Activated CD8-positive, alpha-beta memory T cell treated with anti-CD3 and anti-CD28 coated beads, Interleukin-2, amount 50 U/mL, for 24 hours (primary cell): ENCODE data around the gene LHPP.

Source experiments
- DNase-seq: peaks from one replicate; pipeline ENCODE4 v3.0.0-alpha.2; 2020; ENCODE audit errors: extremely low read depth

Gene LHPP

DNA sequence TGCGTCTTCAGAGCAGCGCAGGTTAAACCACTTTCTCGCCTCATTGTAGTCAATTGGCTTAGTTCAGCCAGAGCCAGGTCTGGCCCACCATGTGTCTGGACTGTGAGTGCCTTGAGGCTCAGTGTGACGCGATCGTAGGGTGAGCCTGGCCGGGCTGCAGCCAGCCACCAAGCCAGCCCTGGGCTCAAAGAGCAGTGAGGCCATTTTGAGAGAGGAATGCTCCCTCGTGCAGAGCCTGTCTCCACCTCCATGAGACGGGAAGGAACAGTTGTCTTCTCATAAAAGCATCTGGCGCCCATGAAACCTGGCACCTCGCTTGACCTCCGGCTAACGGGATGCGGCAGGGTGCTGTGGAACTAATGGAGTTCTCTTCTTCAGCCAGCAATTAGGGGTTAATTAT is 34.5 kb downstream of the LHPP start:
- DNase-seq: no peak

DNA sequence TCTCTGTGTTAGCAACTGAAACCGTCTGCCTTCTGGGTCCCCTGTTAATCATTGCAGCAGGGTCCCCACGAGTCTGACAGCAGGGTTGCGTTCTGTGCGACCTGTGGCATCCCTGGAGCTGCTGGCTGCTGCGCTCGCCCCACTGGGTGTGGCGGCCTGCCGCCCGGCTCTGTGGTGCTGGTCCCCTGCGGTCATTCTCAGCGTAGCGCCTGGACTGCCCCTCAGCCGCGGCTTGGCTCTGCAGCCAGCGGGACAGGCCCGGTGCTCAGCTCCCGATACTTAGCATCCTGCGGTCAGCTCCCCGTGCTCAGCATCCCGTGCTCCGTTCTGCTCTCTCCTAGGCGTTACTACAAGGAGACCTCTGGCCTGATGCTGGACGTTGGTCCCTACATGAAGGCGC is 35.0 kb downstream of the LHPP start:
- DNase-seq: no peak

DNA sequence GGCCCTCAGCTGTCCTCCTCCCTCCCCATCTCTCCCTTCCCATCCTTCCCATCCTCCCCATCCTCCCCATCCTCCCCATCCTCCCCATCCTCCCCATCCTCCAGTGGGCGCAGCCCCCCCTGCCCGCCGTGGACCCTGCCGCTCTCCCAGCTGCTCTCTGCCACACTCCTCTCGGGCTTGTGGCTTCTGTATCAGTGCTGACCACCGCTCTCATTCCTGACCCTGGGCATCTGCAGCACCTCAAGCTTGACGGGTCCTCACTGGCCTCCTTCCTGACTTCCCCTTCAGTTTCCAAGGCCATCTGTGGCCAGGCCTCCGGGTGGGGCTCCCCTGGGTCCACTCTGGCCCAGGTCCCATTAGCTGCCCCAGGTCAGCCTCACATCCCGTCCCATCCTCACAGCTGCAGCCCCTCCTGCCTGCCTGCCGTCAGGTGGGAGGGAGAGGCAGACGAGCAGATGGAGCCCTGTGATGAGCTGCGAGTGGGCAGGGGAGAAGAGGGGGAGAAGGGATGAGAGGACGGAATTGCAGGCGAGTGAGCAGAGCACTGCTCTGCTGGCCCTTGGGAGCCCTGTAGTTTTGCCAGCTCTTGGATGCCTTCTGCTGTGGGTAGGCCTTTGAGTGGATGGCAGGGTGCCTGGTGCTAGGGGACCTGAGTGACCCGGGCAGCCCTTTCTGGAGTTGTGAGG is 35.7 kb downstream of the LHPP start:
- DNase-seq: no peak

DNA sequence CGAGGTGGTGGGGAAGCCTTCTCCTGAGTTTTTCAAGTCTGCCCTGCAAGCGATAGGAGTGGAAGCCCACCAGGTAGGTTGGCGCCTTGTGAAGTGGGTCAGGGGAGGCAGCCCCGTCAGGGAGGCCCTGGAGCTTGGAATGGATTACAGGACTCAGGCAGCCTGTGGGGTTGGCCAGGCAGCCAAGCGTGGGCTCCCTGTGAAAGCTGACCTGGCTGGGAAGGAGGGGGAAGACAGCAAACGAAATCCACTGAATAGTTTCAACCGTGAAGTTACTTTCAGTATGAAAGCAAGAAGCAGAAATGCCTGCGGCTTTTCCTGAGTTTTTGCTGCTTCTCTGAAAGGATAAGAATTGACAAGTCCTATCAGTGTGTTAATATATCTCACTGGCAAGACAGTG is 36.4 kb downstream of the LHPP start:
- DNase-seq: no peak

DNA sequence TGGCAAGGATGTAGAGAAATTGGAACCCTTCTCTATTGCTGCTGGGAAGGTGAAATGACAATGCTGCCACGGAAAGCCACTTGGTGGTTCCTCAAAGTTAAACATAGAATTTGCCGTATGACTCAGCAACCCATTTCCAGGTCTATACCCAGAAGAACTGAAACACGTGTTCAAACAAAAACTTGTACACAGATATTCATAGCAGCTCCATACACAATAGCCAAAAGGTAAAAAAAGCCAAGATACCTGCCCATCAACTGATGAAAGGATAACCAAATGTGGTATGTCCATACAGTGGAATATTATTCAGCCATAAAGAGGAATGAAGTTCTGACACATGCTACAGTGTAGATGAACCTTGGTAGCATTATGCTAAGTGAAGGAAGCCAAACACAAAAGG is 39.1 kb downstream of the LHPP start:
- no peak for DNase-seq

DNA sequence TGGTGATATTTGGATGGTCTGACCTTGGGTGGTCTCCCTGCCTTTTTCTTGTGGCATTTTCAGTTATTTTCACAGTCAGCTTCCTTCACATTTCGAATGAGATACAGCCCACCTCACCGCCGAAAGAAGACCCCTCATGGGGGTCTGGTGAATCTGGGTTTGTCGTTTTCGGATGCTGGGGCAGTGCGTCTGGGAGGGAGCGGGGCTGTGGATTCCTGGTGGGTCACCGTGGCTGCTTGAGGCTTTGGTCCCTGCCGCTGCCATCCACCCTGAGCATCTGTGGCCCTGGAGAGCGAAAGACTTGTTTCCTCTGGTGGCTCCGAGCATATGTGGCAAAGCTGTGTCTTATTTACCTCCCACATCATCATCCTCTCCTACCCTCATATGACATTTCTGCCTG is 43.1 kb downstream of the LHPP start:
- DNase-seq: no peak

DNA sequence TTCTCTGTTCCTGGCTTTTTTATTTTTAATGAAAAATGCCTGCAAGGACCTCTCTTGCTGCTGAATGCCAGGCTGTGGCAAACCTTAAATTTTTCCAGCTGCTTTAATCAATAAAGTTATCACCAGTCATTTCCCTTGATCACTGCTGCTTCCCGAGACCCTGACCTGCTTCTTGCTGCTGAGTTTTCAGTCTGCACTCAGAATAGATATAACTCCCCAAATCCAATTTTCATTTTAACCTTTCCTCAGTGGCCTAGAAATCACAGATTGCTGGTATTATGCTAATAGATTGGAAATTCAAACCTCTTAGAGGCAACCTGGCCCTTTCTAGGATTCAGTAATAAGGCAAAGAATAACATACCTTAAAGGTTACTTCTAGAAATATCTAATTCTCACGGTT is 43.7 kb downstream of the LHPP start:
- DNase-seq: no peak

DNA sequence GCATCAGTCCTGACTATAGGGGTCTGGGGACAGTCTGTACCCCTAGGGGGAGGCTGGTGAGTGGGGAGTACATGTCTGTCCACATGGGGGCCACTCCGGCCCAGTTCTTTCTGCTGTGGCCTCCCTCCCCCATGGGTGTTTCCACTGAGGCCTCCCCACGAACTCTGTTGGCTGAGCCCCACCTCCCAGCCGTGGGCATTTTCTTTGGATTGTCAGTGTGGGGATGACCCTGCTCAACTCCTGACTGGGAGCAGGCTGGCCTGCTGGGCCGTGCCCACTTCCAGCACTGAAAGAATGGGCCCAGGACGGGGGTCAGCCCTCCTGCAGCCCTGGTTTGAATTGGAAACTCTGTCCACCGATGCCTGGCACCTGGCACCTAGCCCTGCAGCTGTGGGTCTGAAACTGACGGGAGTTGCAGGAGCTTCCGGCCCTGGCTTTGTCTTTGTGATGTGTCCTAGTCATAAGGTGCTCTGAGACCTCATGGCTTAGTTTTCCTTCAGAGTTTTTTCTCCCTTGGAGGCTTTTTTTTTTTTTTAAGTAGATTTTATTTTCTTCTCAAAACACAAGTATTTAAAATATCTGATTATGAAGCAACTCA is 46.5 kb downstream of the LHPP start:
- DNase-seq: no peak

DNA sequence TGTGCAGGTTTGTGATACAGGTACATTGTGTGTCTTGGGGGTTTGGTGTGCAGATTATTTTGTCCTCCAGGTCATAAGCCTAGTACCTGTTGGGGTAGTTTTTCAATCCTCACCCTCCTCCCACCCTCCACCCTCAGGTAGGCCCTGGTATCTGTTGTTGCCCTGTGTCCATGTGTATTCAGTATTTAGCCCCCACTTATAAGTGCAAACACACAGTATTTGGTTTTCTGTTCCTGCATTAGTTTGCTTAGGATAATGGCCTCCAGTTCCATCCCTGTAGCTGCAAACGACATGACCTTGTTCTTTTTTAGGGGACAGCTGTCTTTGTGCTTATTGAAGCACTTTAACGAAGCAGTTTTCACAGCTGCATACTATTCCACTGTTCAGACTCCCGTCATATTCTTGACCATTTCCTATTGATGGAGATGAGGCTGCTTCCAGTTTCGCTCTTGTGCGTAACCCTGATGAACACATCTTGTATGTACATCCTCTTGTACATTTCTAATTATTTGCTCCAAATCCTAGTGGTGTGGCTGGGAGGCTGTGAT is 47.4 kb downstream of the LHPP start:
- no peak for DNase-seq

DNA sequence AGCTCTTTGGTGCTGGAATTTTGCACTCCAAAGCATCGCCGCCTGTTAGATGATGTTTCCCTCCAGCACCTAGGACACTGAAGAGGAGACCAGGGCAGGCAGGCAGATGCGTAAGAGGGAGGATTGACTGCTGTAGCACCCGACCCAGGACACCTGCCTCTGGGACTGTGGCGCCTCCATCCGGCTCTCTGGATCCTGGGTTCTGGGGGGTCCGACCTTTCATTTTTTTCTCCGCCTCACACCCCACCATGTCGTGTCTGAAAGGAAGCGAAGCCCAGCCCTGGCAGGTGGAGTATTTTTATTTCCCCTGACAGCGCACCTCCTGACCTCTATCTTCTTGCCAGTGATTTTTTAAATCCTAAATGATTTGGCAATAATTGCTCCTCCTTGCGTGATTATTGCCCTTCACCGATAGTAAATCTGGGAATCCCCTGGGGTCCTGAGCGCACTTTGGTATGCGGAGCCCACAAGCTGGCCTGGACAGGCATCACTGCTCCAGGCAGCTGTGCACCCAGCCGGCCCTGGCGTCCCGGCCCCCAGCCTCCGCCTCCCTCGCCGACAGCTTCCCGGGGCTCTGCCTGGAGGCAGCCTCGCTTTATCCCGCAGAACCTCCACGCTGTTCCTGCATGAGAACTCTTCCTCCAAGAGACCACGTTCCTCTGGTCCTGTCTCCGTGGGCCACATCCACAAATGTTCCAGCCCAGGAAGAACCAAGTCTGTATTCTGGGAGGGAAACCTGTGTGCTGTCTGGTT is 48.4 kb downstream of the LHPP start:
- no peak for DNase-seq

DNA sequence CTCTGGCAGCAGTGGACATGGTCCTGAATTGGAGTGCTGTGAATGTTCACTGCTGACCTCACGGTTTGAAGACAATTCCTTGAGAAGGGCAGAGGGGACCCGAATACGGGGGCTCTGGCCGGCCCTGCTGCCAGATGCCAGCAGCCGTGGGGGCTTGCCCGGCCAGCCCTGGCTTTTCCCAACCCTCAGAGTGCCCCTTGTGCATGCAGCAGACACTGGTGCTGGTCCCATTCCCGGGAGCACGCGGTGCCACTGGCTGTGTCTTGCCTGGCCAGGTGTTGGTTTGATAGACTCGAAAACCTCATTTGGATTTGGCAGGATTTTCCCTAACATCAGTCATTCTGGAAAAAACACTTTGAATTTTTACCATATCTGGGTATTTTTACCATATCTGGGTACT is 49.1 kb downstream of the LHPP start:
- DNase-seq: no peak

DNA sequence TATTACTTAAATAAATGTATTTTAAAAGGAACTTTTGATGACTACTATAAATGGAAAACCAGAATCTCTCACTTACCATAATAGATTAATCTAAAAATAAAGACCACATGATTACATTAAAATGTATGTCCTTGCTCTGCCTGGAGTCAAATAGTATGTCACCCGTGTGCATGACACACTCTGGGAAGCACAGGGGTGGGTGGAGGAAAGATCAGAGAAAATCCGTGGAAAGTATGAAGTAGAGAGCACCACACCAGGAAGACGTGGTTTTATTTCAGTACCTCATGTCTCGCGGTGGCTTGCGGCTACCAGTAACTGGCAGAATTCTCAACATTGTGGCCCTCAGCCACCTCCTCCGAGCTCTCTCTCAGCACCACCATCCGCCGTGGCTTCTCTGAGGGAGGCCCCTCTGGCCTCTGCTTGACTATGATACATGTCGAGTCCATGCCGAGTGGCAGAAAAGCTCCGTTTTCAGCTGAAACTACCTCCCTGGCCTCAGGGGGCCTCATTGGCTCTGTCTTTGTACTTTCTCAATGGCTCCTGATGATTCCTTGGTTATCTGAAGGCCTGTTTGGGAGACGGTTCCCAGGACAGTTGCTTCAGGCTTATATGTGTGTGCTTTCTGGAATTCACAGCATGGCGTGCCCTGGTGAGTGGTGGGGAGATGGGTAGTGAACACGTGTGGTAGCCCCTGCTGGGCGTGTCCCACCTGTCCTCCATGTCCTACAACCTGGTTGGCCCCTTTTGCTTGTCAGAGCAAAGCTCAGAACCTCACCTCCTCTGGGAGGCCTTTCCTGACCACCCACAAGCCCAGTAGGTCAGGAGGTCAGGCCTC is 49.8 kb downstream of the LHPP start:
- no peak for DNase-seq

DNA sequence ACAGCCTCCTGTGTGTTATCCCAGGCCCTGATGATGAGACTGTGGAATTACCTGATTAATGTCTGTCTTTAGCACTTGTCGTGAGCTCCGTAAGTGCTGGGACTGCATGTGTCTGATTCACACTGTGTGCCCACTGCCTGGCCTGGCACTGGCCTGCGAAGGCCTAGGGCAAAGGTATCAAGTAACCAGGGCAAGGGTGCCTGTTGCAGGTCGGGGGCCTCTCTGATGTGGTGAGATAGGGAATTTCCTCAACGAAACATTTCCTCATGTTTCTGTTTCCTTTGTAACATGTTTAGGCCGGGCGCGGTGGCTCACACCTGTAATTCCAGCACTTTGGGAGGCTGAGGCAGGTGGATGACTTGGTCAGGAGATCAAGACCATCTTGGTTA is 50.4 kb downstream of the LHPP start:
- no peak for DNase-seq

DNA sequence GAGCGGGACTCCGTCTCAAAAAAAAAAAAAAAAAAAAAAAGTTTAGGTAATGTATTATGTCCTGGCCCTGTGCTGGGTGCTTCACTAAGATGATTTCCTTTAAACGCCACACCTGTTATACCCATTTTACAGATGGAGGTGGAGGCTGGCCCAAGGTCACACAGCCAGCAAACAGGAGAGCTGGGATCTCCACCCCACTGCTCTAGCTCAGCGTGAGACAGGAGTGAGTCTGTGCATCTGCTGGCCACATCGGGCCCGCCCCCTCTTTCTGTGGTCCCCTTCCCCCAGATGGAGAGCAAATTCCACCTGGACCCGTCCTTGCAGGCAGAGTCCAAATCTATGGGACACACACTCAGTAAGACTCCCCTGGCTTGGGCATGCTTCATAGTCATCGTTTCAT is 51.0 kb downstream of the LHPP start:
- no peak for DNase-seq

DNA sequence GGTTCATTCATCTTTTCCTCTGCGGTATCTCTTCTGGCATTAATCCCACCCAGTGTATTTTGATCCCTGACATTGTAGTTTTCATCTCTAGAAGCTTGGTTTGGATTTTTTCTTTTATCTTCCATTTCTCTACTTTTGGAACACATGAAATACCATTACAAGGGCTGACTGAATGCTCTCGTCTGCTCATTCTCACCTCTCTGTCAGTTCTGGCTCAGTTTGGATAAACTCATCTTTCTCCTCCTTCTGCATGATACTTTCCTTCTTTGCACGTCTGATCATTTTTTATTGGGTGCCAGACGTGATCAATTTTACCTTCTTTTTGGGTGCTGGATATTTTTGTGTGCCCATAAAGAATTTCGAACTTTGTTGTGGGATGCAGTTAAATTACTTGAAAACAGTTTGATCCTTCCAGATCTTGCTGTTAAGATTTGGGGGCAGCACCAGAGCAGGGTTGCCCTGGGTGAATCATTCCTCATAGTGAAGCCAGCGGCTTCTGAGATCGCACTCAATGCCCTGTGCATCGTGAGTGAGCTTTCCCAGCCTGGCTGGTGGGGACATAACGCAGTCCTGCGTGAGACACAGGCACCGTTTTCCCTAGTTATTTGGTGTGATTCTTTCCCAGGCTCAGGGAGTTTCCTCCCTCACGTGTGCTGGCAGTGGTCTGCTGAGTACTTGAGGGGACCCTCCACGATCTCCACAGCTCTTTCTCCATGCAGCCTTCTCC is 53.8 kb downstream of the LHPP start:
- no peak for DNase-seq

DNA sequence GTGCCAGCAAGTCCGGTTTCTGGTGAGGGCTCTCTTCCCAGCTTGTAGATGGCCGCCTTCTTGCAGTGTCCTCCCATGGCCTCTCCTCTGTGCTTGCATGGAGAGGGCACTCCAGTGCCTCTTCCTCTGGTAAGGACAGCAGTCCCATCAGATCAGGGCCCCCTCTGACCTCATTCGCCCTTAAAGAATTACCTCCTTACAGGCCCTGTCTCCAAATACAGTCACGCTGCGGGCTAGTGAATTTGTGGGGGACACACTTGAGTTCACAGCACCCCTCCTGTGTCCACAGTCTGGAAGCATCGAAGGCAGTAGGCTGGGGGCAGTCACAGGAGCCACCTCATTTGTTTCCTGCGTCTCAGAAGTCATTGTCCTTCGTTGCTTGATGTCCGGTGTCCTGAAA is 54.6 kb downstream of the LHPP start:
- DNase-seq: no peak

DNA sequence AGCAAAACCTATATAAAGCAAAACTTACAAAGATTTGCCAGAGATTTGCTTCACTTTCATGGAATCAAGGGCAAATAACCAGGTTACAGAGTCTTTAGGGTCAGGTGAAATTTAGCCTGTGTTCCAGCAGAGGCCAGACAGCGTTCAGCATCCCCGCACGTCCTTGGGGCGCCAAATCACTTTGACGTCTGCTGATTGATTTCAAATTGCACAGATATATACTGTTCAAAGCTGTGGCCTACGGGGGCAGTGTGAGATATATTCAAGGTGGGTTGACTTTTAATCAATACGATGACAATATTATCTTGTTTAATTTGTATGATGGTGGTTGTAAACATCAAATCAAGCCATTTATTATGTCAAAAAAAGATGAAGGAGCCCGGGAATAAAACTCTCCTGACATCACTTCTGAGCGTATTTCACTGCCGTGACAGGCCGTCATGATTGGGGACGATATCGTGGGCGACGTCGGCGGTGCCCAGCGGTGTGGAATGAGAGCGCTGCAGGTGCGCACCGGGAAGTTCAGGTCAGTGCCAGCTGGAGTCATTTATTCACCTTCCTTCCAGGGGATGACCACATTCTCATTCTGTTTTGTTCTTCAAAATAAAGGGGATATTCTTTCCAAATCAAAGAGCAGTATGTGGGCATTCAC is 55.2 kb downstream of the LHPP start:
- DNase-seq: no peak

DNA sequence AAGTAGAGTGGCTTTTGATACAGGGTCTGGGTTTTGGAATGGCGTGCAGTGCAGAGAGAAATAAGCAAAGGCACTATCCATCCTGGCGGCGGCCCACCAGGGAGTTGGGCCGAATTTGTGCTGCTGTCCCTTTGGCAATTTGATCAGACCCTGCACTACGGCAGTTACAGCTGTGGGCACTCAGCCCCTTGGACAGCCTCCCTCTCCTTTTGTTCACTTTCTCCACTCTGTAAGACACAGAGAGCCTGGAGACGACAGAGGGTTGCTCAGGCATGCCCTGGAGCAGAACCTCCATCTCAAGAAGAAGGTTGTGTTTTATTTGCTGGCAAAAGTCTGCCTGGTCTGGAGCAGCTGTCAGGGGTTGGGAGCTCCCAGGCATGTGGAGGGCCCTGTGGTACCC is 55.8 kb downstream of the LHPP start:
- no peak for DNase-seq

DNA sequence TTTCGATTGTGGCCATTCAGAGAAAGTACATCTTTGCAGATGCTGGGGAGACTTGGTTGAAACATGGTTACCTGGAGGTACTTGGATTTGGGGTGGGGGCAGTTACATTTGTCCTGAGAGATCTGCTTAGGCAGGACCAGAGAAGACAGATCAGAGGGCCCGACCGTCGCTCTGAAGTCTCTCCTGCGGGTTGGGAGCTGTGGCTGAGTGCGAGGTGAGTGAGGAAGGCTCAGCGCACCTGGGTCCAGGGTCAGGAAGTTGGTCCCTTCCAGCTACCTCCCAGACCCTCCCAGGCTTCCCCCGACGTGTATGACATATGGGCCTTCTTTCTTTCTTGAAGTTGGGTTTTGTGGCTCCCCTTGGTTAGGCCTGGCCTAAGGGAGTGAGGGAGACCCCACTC is 56.3 kb downstream of the LHPP start:
- DNase-seq: no peak

DNA sequence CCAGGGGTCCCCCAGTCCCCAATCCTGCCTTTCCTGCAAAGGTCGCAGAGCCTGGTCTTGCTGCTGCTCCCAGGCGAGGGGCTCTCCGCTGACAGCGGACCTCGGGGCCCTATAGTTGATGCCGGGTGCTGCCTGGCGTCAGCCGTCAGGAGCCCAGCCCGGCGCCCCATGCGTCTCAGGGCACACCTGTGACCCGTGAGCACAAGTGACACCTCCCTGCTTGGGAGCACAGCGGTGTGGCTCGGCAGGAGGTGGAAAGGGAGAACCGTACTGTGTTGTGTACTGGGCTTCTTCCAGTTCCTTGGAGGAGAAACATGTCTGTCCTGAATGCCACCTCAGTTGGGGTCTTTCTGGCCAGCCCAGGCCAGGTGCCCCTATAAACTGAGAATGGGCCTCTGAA is 56.7 kb downstream of the LHPP start:
- DNase-seq: no peak
